ENCODE data around the gene CEACAM5.

GRCh38 chr19:41688687-41689086 is 19.7 kb upstream of the CEACAM5 start:
- TF ChIP-seq POLR2AphosphoS5 (IDR thresholded peaks at IDR 0.05) = no peak
- TF ChIP-seq CTCF (IDR thresholded peaks at IDR 0.05) = no peak
- no peak for TF ChIP-seq EP300 (IDR thresholded peaks at IDR 0.05; ENCODE audit: low read depth)
- no peak for TF ChIP-seq POLR2A (IDR thresholded peaks at IDR 0.05)

All from transverse colon (tissue), 4 donors.